Neural progenitor cell (in vitro differentiated cells): Measurements from ENCODE around the gene FBXO46. TPM values are rescaled to one million over a fixed set of nuclear protein-coding genes. Genes with fewer than 3 reads are reported as not detected.
A peak's percentile ranks its signal among the peaks of the same experiment; 100 is the strongest.

Source experiments
- DNase-seq: peaks from one replicate; pipeline ENCODE4 v3.0.0-alpha.2; 2016; ENCODE audit warnings: low spot score
- H2AFZ ChIP-seq: fragments of 200-600 bp; sonication (generic); replicated peaks from 2 replicates; pipeline ENCODE4 v1.6.1; 2016; ENCODE audit warnings: antibody characterized with exemption
- H3F3A ChIP-seq: fragments of 200-600 bp; sonication (generic); 2 replicates; pipeline ENCODE4 v1.6.1; 2016; ENCODE audit warnings: antibody characterized with exemption, low read depth
- H3K27ac ChIP-seq: fragments of 200-600 bp; sonication (generic); 2 replicates; pipeline ENCODE4 v1.5.1; 2016; ENCODE audit warnings: mild to moderate bottlenecking
- H3K27me3 ChIP-seq: fragments of 200-600 bp; sonication (generic); 2 replicates; pipeline ENCODE4 v1.6.1; 2016; ENCODE audit warnings: mild to moderate bottlenecking, moderate library complexity
- H3K36me3 ChIP-seq: fragments of 200-600 bp; sonication (generic); 2 replicates; pipeline ENCODE4 v1.5.1; 2016
- H3K4me1 ChIP-seq: fragments of 200-600 bp; sonication (generic); 2 replicates; pipeline ENCODE4 v1.6.1; 2016; ENCODE audit warnings: mixed run types
- H3K4me2 ChIP-seq: fragments of 200-600 bp; sonication (generic); 2 replicates; pipeline ENCODE4 v1.6.1; 2016
- H3K4me3 ChIP-seq: fragments of 200-600 bp; sonication (generic); 2 replicates; pipeline ENCODE4 v1.5.1; 2016
- H3K79me2 ChIP-seq: fragments of 200-600 bp; sonication (generic); 2 replicates; pipeline ENCODE4 v1.6.1; 2016; ENCODE audit warnings: low read depth
- H3K9ac ChIP-seq: fragments of 200-600 bp; sonication (generic); 2 replicates; pipeline ENCODE4 v1.6.1; 2016
- H3K9me3 ChIP-seq: fragments of 200-600 bp; sonication (generic); 2 replicates; pipeline ENCODE4 v1.5.1; 2016; ENCODE audit warnings: low read depth
- H4K20me1 ChIP-seq: fragments of 200-600 bp; sonication (generic); 2 replicates; pipeline ENCODE4 v1.6.1; 2016; ENCODE audit warnings: low read depth
- H3K27ac Mint-ChIP-seq: 3 replicates; pipeline ENCODE4 v1.8.0; 2021; ENCODE audit warnings: mixed read lengths
- H3K27me3 Mint-ChIP-seq: 2 replicates; pipeline ENCODE4 v1.8.0; 2022; ENCODE audit warnings: low read depth, mild to moderate bottlenecking, inconsistent platforms, moderate library complexity, mixed read lengths; ENCODE audit not compliant: insufficient read depth
- H3K36me3 Mint-ChIP-seq: 3 replicates; pipeline ENCODE4 v1.8.0; 2021; ENCODE audit warnings: mixed read lengths
- H3K4me1 Mint-ChIP-seq: 3 replicates; pipeline ENCODE4 v1.8.0; 2021; ENCODE audit warnings: mixed read lengths
- H3K4me3 Mint-ChIP-seq: 3 replicates; pipeline ENCODE4 v1.8.0; 2021; ENCODE audit warnings: mild to moderate bottlenecking, moderate library complexity, mixed read lengths
- H3K9me3 Mint-ChIP-seq: 3 replicates; pipeline ENCODE4 v1.8.0; 2020; ENCODE audit warnings: mixed read lengths
- EZH2 ChIP-seq: fragments of 200-600 bp; sonication (generic); IDR thresholded peaks from 2 replicates; pipeline ENCODE4 v1.6.1; 2017; ENCODE audit warnings: antibody characterized with exemption, mild to moderate bottlenecking, moderate library complexity
- EZH2phosphoT487 ChIP-seq: fragments of 200-600 bp; sonication (generic); IDR thresholded peaks from 2 replicates; pipeline ENCODE4 v1.6.1; 2017; ENCODE audit warnings: antibody characterized with exemption
- total RNA-seq: library from RNA; depleted of rRNA; stranded (reverse); fragments of >200 nt; gene quantifications from 2 replicates; pipeline ENCODE4 v1.2.3, GENCODE V29; 2015; ENCODE audit warnings: low replicate concordance
- TF ChIP-seq, protein P1 (sequence below): fragments of 200-600 bp; sonication (generic); IDR thresholded peaks from 2 replicates; pipeline ENCODE4 v1.5.1; 2017; ENCODE audit warnings: antibody characterized with exemption, mild to moderate bottlenecking

Gene FBXO46
- total RNA-seq, 1 donor from 2014 or later, result 7.5 TPM

DNA sequence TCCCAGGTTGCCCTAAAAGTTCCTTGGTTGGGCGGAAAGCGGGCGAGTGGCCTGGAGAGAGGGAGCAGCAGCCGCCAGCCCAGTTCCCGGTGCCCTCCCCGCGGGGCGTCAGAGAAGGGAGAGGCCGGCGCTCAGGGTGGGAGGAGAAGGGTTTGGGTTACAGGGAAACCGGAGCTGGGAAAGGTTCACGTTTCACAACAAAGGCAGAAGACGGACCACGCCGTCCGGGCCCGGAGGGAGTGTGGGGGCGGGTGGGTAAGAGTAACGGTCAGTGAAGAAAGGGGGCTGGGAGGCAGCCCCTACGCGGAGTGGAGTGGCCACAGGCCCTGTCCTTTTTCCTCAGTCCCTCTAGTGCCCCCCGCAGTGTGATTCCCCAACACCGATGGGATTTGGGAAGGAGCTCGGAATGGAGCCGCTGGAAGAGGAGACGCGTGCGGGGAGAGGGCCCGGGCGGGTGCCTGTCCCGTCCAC lies 36.7 kb upstream of the FBXO46 start:
- Histone ChIP-seq H3K9me3 (no peaks in the 10 kb centered on the region), H3K79me2 (peaks cover 25% of the 10 kb centered on the region), H3K27me3 (no peaks in the 10 kb centered on the region), H3K27ac (peak overlapping the region; percentile 68), H3F3A (peaks cover 55% of the 10 kb centered on the region), H2AFZ (no peak overlapping the region), H3K36me3 (no peaks in the 10 kb centered on the region), H3K4me3 (peak overlapping the region; percentile 86), H4K20me1 (peaks cover 26% of the 10 kb centered on the region), H3K4me2 (peak overlapping the region; percentile 99), H3K4me1 (peaks cover 34% of the 10 kb centered on the region), H3K9ac (peak overlapping the region; percentile 67)
- H3K4me3 Mint-ChIP-seq, result peak overlapping the region; percentile 92
- TF ChIP-seq EZH2phosphoT487, result no peak
- no peak for TF ChIP-seq EZH2
- TF ChIP-seq, protein P1, sequence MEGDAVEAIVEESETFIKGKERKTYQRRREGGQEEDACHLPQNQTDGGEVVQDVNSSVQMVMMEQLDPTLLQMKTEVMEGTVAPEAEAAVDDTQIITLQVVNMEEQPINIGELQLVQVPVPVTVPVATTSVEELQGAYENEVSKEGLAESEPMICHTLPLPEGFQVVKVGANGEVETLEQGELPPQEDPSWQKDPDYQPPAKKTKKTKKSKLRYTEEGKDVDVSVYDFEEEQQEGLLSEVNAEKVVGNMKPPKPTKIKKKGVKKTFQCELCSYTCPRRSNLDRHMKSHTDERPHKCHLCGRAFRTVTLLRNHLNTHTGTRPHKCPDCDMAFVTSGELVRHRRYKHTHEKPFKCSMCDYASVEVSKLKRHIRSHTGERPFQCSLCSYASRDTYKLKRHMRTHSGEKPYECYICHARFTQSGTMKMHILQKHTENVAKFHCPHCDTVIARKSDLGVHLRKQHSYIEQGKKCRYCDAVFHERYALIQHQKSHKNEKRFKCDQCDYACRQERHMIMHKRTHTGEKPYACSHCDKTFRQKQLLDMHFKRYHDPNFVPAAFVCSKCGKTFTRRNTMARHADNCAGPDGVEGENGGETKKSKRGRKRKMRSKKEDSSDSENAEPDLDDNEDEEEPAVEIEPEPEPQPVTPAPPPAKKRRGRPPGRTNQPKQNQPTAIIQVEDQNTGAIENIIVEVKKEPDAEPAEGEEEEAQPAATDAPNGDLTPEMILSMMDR, result no peak
- H3K9me3 Mint-ChIP-seq, result no peaks in the 10 kb centered on the region
- peaks cover 15% of the 10 kb centered on the region for H3K27me3 Mint-ChIP-seq
- DNase-seq, result peak; percentile 88
- H3K4me1 Mint-ChIP-seq, result peaks cover 22% of the 10 kb centered on the region
- peaks cover 3% of the 10 kb centered on the region for H3K36me3 Mint-ChIP-seq
- peak overlapping the region; percentile 85 for H3K27ac Mint-ChIP-seq

DNA sequence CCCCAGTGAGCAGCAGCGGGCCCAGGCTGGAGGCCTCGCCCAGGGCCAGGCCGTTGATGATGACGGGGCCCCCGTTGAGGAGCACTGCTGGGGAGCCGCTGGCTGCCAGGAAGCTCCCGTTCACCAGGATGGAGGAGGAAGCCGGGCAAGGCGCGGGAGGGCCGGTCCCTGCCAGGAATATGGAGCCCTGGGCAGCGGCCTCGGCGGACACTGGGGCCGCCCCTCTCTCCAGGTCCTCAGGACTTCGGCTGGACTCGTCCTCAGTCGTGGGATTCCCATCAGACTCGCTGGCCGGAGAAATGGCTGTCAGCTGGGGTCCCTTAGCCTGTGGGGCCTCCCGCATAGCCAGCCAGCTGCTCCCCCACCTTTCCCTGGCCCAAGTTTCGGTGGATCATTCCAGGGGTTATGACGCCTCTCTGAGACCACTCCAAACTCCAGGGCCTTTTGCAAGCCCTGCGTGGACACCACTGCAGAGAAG lies 36.2 kb upstream of the FBXO46 start:
- DNase-seq, result peak; percentile 56
- Mint-ChIP-seq H3K27ac (peak overlapping the region; percentile 85), H3K9me3 (no peaks in the 10 kb centered on the region), H3K36me3 (no peaks in the 10 kb centered on the region), H3K4me1 (peaks cover 17% of the 10 kb centered on the region), H3K4me3 (peak overlapping the region; percentile 92), H3K27me3 (peaks cover 15% of the 10 kb centered on the region)
- Histone ChIP-seq H3K4me1 (peaks cover 34% of the 10 kb centered on the region), H3K27me3 (no peaks in the 10 kb centered on the region), H3K9me3 (no peaks in the 10 kb centered on the region), H2AFZ (no peak overlapping the region), H3K4me3 (peak overlapping the region; percentile 86), H3K27ac (peak overlapping the region; percentile 68), H4K20me1 (peaks cover 23% of the 10 kb centered on the region), H3K36me3 (no peaks in the 10 kb centered on the region), H3F3A (peaks cover 50% of the 10 kb centered on the region), H3K9ac (peak overlapping the region; percentile 59), H3K4me2 (peak overlapping the region; percentile 99), H3K79me2 (peaks cover 25% of the 10 kb centered on the region)
- TF ChIP-seq EZH2phosphoT487, result no peak
- TF ChIP-seq, protein P1, result no peak
- no peak for TF ChIP-seq EZH2

DNA sequence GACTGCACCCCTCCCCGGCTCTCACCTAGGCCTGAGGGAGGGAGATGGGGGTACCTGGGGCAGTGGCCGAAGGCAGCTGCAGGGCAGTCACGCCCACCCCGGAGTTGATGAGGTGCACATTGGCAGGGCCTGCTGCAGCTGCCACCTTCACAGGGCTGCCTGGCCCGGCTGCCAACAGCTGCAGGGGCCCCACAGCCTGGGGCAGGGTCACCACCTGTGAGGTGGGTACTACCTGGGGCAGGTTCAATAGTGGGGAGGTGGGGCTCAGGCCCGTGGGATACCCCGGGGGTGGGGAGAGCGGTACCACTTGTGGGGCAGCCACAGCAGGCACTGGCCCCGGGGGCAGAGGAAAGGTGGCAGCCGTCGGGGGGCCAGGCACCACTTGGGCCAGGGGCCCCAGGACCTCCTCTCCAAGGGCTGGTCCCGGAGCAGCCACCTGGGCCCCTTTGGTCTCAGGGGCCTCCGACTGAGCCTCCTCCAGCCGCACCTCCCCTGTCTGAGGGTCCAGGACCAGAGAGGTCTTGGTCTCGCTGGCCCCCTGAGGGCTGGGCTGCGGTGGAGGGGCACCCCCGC lies 35.7 kb upstream of the FBXO46 start:
- no peaks in the 10 kb centered on the region for H3K27me3 ChIP-seq
- H3K4me1 ChIP-seq, result peaks cover 34% of the 10 kb centered on the region
- TF ChIP-seq EZH2phosphoT487 (no peak), EZH2 (no peak)
- TF ChIP-seq, protein P1, result no peak
- peak overlapping the region; percentile 99 for H3K4me2 ChIP-seq
- no peak for DNase-seq
- peaks cover 19% of the 10 kb centered on the region for H4K20me1 ChIP-seq
- no peaks in the 10 kb centered on the region for H3K9me3 ChIP-seq
- peaks cover 17% of the 10 kb centered on the region for H3K4me1 Mint-ChIP-seq
- H3K27ac ChIP-seq, result no peak overlapping the region
- peak overlapping the region; percentile 86 for H3K4me3 ChIP-seq
- H3K9me3 Mint-ChIP-seq, result no peaks in the 10 kb centered on the region
- H3F3A ChIP-seq, result peaks cover 44% of the 10 kb centered on the region
- no peaks in the 10 kb centered on the region for H3K36me3 Mint-ChIP-seq
- no peak overlapping the region for H3K9ac ChIP-seq
- H3K36me3 ChIP-seq, result no peaks in the 10 kb centered on the region
- no peak overlapping the region for H3K27ac Mint-ChIP-seq
- peaks cover 25% of the 10 kb centered on the region for H3K79me2 ChIP-seq
- H3K27me3 Mint-ChIP-seq, result peaks cover 15% of the 10 kb centered on the region
- peak overlapping the region; percentile 27 for H3K4me3 Mint-ChIP-seq
- H2AFZ ChIP-seq, result no peak overlapping the region
